SIG-M5 (cell line): Measurements from ENCODE around the gene HELZ2.

ENCODE experiments used
- DNase-seq: peaks from one replicate; lab custom pipeline; 2025; lab: John Stamatoyannopoulos, UW

HELZ2 gene

GRCh38 chr20:63552481-63553249, 21.4 kb downstream of the HELZ2 start:
- DNase-seq = no peak

- DNase-seq = no peak
Measured at GRCh38 chr20:63551068-63551467, 23.0 kb downstream of the HELZ2 start.

GRCh38 chr20:63549679-63550282, 24.3 kb downstream of the HELZ2 start:
- no peak for DNase-seq

GRCh38 chr20:63549019-63549418, 25.0 kb downstream of the HELZ2 start:
- no peak for DNase-seq

- no peak for DNase-seq
Measured at GRCh38 chr20:63548542-63548941, 25.5 kb downstream of the HELZ2 start.

- DNase-seq = no peak
Measured at GRCh38 chr20:63547725-63548480, 26.1 kb downstream of the HELZ2 start, which contains the start of gene SRMS. SRMS (minus strand) TSS chr20:63547749; CDS start chr20:63547463, 286 bp downstream.

GRCh38 chr20:63546956-63547724, 26.9 kb downstream of the HELZ2 start:
- DNase-seq = no peak

GRCh38 chr20:63546256-63546955, 27.6 kb downstream of the HELZ2 start:
- no peak for DNase-seq

GRCh38 chr20:63545814-63546213, 28.2 kb downstream of the HELZ2 start:
- DNase-seq = no peak

GRCh38 chr20:63544958-63545516, 29.0 kb downstream of the HELZ2 start:
- no peak for DNase-seq

GRCh38 chr20:63544241-63544957, 29.6 kb downstream of the HELZ2 start:
- DNase-seq = no peak

- no peak for DNase-seq
Measured at GRCh38 chr20:63543733-63544132, 30.3 kb downstream of the HELZ2 start.

- no peak for DNase-seq
Measured at GRCh38 chr20:63543131-63543530, 30.9 kb downstream of the HELZ2 start.

- DNase-seq = no peak
Measured at GRCh38 chr20:63542696-63543095, 31.3 kb downstream of the HELZ2 start.

- DNase-seq = no peak
Measured at GRCh38 chr20:63542031-63542559, 31.9 kb downstream of the HELZ2 start.

- no peak for DNase-seq
Measured at GRCh38 chr20:63541371-63541770, 32.7 kb downstream of the HELZ2 start.

- no peak for DNase-seq
Measured at GRCh38 chr20:63540417-63541186, 33.4 kb downstream of the HELZ2 start.

- DNase-seq = no peak
Measured at GRCh38 chr20:63539441-63540370, 34.3 kb downstream of the HELZ2 start.
